IPS-15b (cell line): ENCODE measurements around the gene PRMT5.
A peak's percentile ranks its signal among the peaks of the same experiment; 100 is the strongest.

Source experiments
- H3K27me3 ChIP-seq: one replicate; pipeline ENCODE4 v1.6.1; 2013; ENCODE audit warnings: low read length; ENCODE audit not compliant: control insufficient read depth, insufficient read depth
- H3K36me3 ChIP-seq: one replicate; pipeline ENCODE4 v1.6.1; 2013; ENCODE audit warnings: low read length; ENCODE audit not compliant: control insufficient read depth, insufficient read depth
- H3K4me1 ChIP-seq: one replicate; pipeline ENCODE4 v1.6.1; 2013; ENCODE audit warnings: mild to moderate bottlenecking, low read length; ENCODE audit not compliant: control insufficient read depth, insufficient read depth
- H3K4me3 ChIP-seq: one replicate; pipeline ENCODE4 v1.5.1; 2013; ENCODE audit warnings: low read depth, low read length
- H3K9ac ChIP-seq: one replicate; pipeline ENCODE4 v1.6.1; 2013; ENCODE audit warnings: low read depth, mild to moderate bottlenecking, low read length
- H3K9me3 ChIP-seq: one replicate; pipeline ENCODE4 v1.6.1; 2013; ENCODE audit warnings: mild to moderate bottlenecking, low read length; ENCODE audit not compliant: control insufficient read depth, insufficient read depth

The PRMT5 gene

GRCh38 chr14:22929104-22929960 is at the start of gene PRMT5:
Gene PRMT5 (minus strand): TSS chr14:22929376. CDS start chr14:22929361, 15 bp downstream.
- H3K4me1 ChIP-seq, result no peaks in the 10 kb centered on the region
- H3K27me3 ChIP-seq, result no peaks in the 10 kb centered on the region
- H3K9ac ChIP-seq, result peak within 1 kb of the TSS; percentile 87
- peak within 1 kb of the TSS; percentile 89 for H3K4me3 ChIP-seq
- no peaks in the 10 kb centered on the region for H3K9me3 ChIP-seq
- H3K36me3 ChIP-seq, result peaks cover 12% of the 10 kb centered on the region

GRCh38 chr14:22978487-22978837 is 49.3 kb upstream of the PRMT5 start:
- H3K9ac ChIP-seq, result no peak overlapping the region
- H3K9me3 ChIP-seq, result no peaks in the 10 kb centered on the region
- peaks cover 10% of the 10 kb centered on the region for H3K36me3 ChIP-seq
- H3K4me3 ChIP-seq, result no peak overlapping the region
- H3K4me1 ChIP-seq, result peaks cover 25% of the 10 kb centered on the region
- no peaks in the 10 kb centered on the region for H3K27me3 ChIP-seq

GRCh38 chr14:22977684-22978486 is 48.7 kb upstream of the PRMT5 start:
- peak overlapping the region; percentile 48 for H3K9ac ChIP-seq
- no peaks in the 10 kb centered on the region for H3K27me3 ChIP-seq
- peak overlapping the region; percentile 33 for H3K4me3 ChIP-seq
- H3K4me1 ChIP-seq, result peaks cover 25% of the 10 kb centered on the region
- no peaks in the 10 kb centered on the region for H3K9me3 ChIP-seq
- H3K36me3 ChIP-seq, result peaks cover 16% of the 10 kb centered on the region

- H3K36me3 ChIP-seq, result peaks cover 21% of the 10 kb centered on the region
- H3K27me3 ChIP-seq, result no peaks in the 10 kb centered on the region
- H3K9ac ChIP-seq, result no peak overlapping the region
- no peaks in the 10 kb centered on the region for H3K9me3 ChIP-seq
- peak overlapping the region; percentile 23 for H3K4me3 ChIP-seq
- peaks cover 25% of the 10 kb centered on the region for H3K4me1 ChIP-seq
Measured at GRCh38 chr14:22977434-22977683, 48.2 kb upstream of the PRMT5 start.

GRCh38 chr14:22976620-22977433 is 47.7 kb upstream of the PRMT5 start:
- no peak overlapping the region for H3K9ac ChIP-seq
- H3K9me3 ChIP-seq, result no peaks in the 10 kb centered on the region
- no peaks in the 10 kb centered on the region for H3K27me3 ChIP-seq
- peaks cover 23% of the 10 kb centered on the region for H3K36me3 ChIP-seq
- H3K4me1 ChIP-seq, result peaks cover 25% of the 10 kb centered on the region
- peak overlapping the region; percentile 23 for H3K4me3 ChIP-seq

- Histone ChIP-seq H3K36me3 (peaks cover 23% of the 10 kb centered on the region), H3K4me3 (no peak overlapping the region), H3K4me1 (peaks cover 24% of the 10 kb centered on the region), H3K9ac (no peak overlapping the region), H3K27me3 (no peaks in the 10 kb centered on the region), H3K9me3 (no peaks in the 10 kb centered on the region)
Measured at GRCh38 chr14:22974530-22975313, 45.5 kb upstream of the PRMT5 start.

GRCh38 chr14:22973217-22974032 is 44.2 kb upstream of the PRMT5 start:
- Histone ChIP-seq H3K4me1 (peaks cover 18% of the 10 kb centered on the region), H3K4me3 (no peak overlapping the region), H3K36me3 (peaks cover 23% of the 10 kb centered on the region), H3K9me3 (no peaks in the 10 kb centered on the region), H3K9ac (no peak overlapping the region), H3K27me3 (no peaks in the 10 kb centered on the region)

GRCh38 chr14:22972313-22972930 is 43.2 kb upstream of the PRMT5 start:
- Histone ChIP-seq H3K9ac (no peak overlapping the region), H3K9me3 (no peaks in the 10 kb centered on the region), H3K4me3 (no peak overlapping the region), H3K27me3 (no peaks in the 10 kb centered on the region), H3K4me1 (peaks cover 11% of the 10 kb centered on the region), H3K36me3 (peaks cover 23% of the 10 kb centered on the region)

- Histone ChIP-seq H3K4me1 (no peaks in the 10 kb centered on the region), H3K9me3 (no peaks in the 10 kb centered on the region), H3K9ac (no peak overlapping the region), H3K36me3 (peaks cover 23% of the 10 kb centered on the region), H3K4me3 (no peak overlapping the region), H3K27me3 (no peaks in the 10 kb centered on the region)
Measured at GRCh38 chr14:22971152-22971551, 42.0 kb upstream of the PRMT5 start.

- H3K27me3 ChIP-seq, result no peaks in the 10 kb centered on the region
- no peaks in the 10 kb centered on the region for H3K36me3 ChIP-seq
- no peaks in the 10 kb centered on the region for H3K9me3 ChIP-seq
- no peak overlapping the region for H3K9ac ChIP-seq
- H3K4me3 ChIP-seq, result no peak overlapping the region
- no peaks in the 10 kb centered on the region for H3K4me1 ChIP-seq
Measured at GRCh38 chr14:22966783-22967269, 37.6 kb upstream of the PRMT5 start.
